H1 (cell line): Measurements from ENCODE around the gene RBM47. TPM values are rescaled to one million over a fixed set of nuclear protein-coding genes. Genes with fewer than 3 reads are reported as not detected.

Experiments
- CTCF ChIA-PET: fragments of 300-600 bp; sonication (Branson Sonifier 250); formaldehyde crosslinking; loops from one replicate; lab custom pipeline; 2021; ENCODE audit not compliant: partially characterized antibody; lab: Charles Lee
- POLR2A ChIA-PET: fragments of 300-600 bp; sonication (Branson Sonifier 250); formaldehyde crosslinking; loops from one replicate; lab custom pipeline; 2021; ENCODE audit warnings: inconsistent platforms; ENCODE audit not compliant: partially characterized antibody; lab: Charles Lee
- DNase-seq, 2 experiments: peaks; one replicate each; pipeline versions ENCODE4 v3.0.0 to v3.0.0-alpha.2; 2010 to 2022; ENCODE audit warnings: low spot score in 2 of 2, low read depth in 1 of 2, mixed read lengths in 1 of 2
- FAIRE-seq: peaks from 2 replicates; lab custom pipeline; 2011; peaks lifted over from hg19 to GRCh38; lab: Jason Lieb, UNC
- H2AFZ ChIP-seq: 2 replicates; pipeline ENCODE4 v1.8.1; 2012; ENCODE audit warnings: low read length, inconsistent platforms
- H2AK5ac ChIP-seq: 2 replicates; pipeline ENCODE4 v1.6.1; 2013; ENCODE audit warnings: low read depth, low read length
- H2BK120ac ChIP-seq: replicated peaks from 2 replicates; pipeline ENCODE3; 2013; ENCODE audit warnings: low read depth, low read length, inconsistent platforms
- H2BK12ac ChIP-seq: 2 replicates; pipeline ENCODE4 v1.6.1; 2013; ENCODE audit warnings: low read depth, low read length
- H2BK15ac ChIP-seq: 2 replicates; pipeline ENCODE4 v1.6.1; 2013; ENCODE audit warnings: low read length
- H2BK20ac ChIP-seq: 2 replicates; pipeline ENCODE4 v1.6.1; 2013; ENCODE audit warnings: low read length
- H2BK5ac ChIP-seq: 2 replicates; pipeline ENCODE4 v1.6.1; 2013; ENCODE audit warnings: low read depth, low read length
- H3K14ac ChIP-seq: 2 replicates; pipeline ENCODE4 v1.6.1; 2013; ENCODE audit warnings: inconsistent platforms; ENCODE audit not compliant: insufficient read length
- H3K18ac ChIP-seq: 2 replicates; pipeline ENCODE4 v1.6.1; 2013; ENCODE audit warnings: low read length; ENCODE audit errors: extremely low read depth
- H3K23ac ChIP-seq: 2 replicates; pipeline ENCODE4 v1.6.1; 2013; ENCODE audit warnings: inconsistent platforms; ENCODE audit not compliant: insufficient read length
- H3K23me2 ChIP-seq: 2 replicates; pipeline ENCODE4 v1.6.1; 2013; ENCODE audit warnings: low read depth, low read length
- H3K27ac ChIP-seq: 2 replicates; pipeline ENCODE4 v1.6.1; 2011; ENCODE audit warnings: low read depth, low read length, inconsistent platforms
- H3K27me3 ChIP-seq, 4 experiments: replicated peaks in 1 of 4; 1 replicate in 1 of 4; 2 replicates in 3 of 4; pipeline versions ENCODE4 v1.6.1 to v1.8.1; 2011 to 2013; ENCODE audit warnings: low read length in 3 of 4, mild to moderate bottlenecking in 3 of 4, inconsistent platforms in 2 of 4, mixed read lengths in 2 of 4, moderate library complexity in 1 of 4; ENCODE audit not compliant: control insufficient read depth in 3 of 4, insufficient read depth in 3 of 4; ENCODE audit errors: extremely low read depth in 1 of 4
- H3K36me3 ChIP-seq, 4 experiments: 2 replicates each; pipeline versions ENCODE4 v1.6.1 to v1.8.1; 2011 to 2013; ENCODE audit warnings: mild to moderate bottlenecking in 4 of 4, low read length in 3 of 4, moderate library complexity in 2 of 4, control low read depth in 1 of 4, inconsistent platforms in 1 of 4; ENCODE audit not compliant: insufficient read depth in 4 of 4, control insufficient read depth in 2 of 4
- H3K4ac ChIP-seq: replicated peaks from 2 replicates; pipeline ENCODE3; 2013; ENCODE audit warnings: low read length, low read depth, mixed read lengths, inconsistent platforms; ENCODE audit not compliant: insufficient read length
- H3K4me1 ChIP-seq, 4 experiments: replicated peaks in 1 of 4; 1 replicate in 1 of 4; 2 replicates in 3 of 4; pipeline versions ENCODE4 v1.6.1 to v1.8.1; 2011 to 2013; ENCODE audit warnings: low read length in 3 of 4, inconsistent platforms in 2 of 4, mixed read lengths in 1 of 4; ENCODE audit not compliant: insufficient read depth in 4 of 4, control insufficient read depth in 3 of 4
- H3K4me2 ChIP-seq, 2 experiments: 2 replicates each; pipeline versions ENCODE4 v1.6.1 to v1.8.1; 2011 to 2013; ENCODE audit warnings: low read depth in 2 of 2, low read length in 2 of 2, control low read depth in 1 of 2, inconsistent platforms in 1 of 2, mild to moderate bottlenecking in 1 of 2; ENCODE audit not compliant: insufficient read depth in 1 of 2
- H3K4me3 ChIP-seq, 4 experiments: fragments of 200-600, 300-600 bp in 1 of 4; sonication (generic), shearing (Covaris generic), sonication (Bioruptor Twin) in 1 of 4; 2 replicates each; pipeline versions ENCODE4 v1.5.1 to v1.8.1; 2011 to 2016; ENCODE audit warnings: low read length in 4 of 4, low read depth in 3 of 4, control low read depth in 2 of 4, inconsistent platforms in 2 of 4, mild to moderate bottlenecking in 2 of 4, mixed read lengths in 1 of 4, moderate library complexity in 1 of 4; ENCODE audit not compliant: insufficient read depth in 2 of 4; ENCODE audit errors: extremely low read depth in 1 of 4
- H3K56ac ChIP-seq: replicated peaks from 2 replicates; pipeline ENCODE3; 2013; ENCODE audit warnings: low read depth, mild to moderate bottlenecking, mixed read lengths, low read length, inconsistent platforms; ENCODE audit not compliant: insufficient read length
- H3K79me1 ChIP-seq: 2 replicates; pipeline ENCODE4 v1.6.1; 2013; ENCODE audit warnings: low read depth, low read length, control low read depth
- H3K79me2 ChIP-seq, 2 experiments: 2 replicates each; pipeline versions ENCODE4 v1.6.1 to v1.8.1; 2012 to 2013; ENCODE audit warnings: low read length in 2 of 2, mild to moderate bottlenecking in 2 of 2, inconsistent platforms in 1 of 2; ENCODE audit not compliant: insufficient read depth in 2 of 2, control insufficient read depth in 1 of 2
- H3K9ac ChIP-seq, 4 experiments: replicated peaks in 1 of 4; 1 replicate in 1 of 4; 2 replicates in 3 of 4; pipeline versions ENCODE4 v1.6.1 to v1.8.1; 2011 to 2013; ENCODE audit warnings: low read depth in 3 of 4, low read length in 3 of 4, control low read depth in 2 of 4, mild to moderate bottlenecking in 2 of 4, moderate library complexity in 2 of 4, inconsistent platforms in 1 of 4; ENCODE audit errors: extremely low read depth in 1 of 4
- H3K9me3 ChIP-seq, 2 experiments: 2 replicates each; pipeline versions ENCODE4 v1.6.1 to v1.8.1; 2012 to 2013; ENCODE audit warnings: mild to moderate bottlenecking in 2 of 2, moderate library complexity in 2 of 2, control low read depth in 1 of 2, inconsistent platforms in 1 of 2, low read depth in 1 of 2, low read length in 1 of 2, mixed read lengths in 1 of 2; ENCODE audit not compliant: insufficient read depth in 2 of 2
- H4K20me1 ChIP-seq, 2 experiments: replicated peaks in 1 of 2; 2 replicates each; pipeline versions ENCODE3 to v1.8.1; 2011 to 2013; ENCODE audit warnings: inconsistent platforms in 2 of 2, low read length in 2 of 2, mild to moderate bottlenecking in 1 of 2; ENCODE audit not compliant: insufficient read depth in 2 of 2, control insufficient read depth in 1 of 2
- H4K5ac ChIP-seq: 2 replicates; pipeline ENCODE4 v1.6.1; 2013; ENCODE audit warnings: low read length, low read depth, mixed read lengths, inconsistent platforms; ENCODE audit not compliant: insufficient read length
- H4K8ac ChIP-seq: 2 replicates; pipeline ENCODE4 v1.8.0; 2013; ENCODE audit warnings: mild to moderate bottlenecking, moderate library complexity, low read length, inconsistent platforms; ENCODE audit not compliant: insufficient read depth; ENCODE audit errors: extremely low read depth
- H4K91ac ChIP-seq: replicated peaks from 2 replicates; pipeline ENCODE3; 2013; ENCODE audit warnings: low read length, mixed read lengths, inconsistent platforms; ENCODE audit not compliant: insufficient read length
- ASH2L ChIP-seq: fragments of 200-600, 300-600 bp; sonication (generic); IDR thresholded peaks from one replicate; pipeline ENCODE4 v1.7.1; 2017; ENCODE audit warnings: low read length
- BRCA1 ChIP-seq: IDR thresholded peaks from 2 replicates; pipeline ENCODE4 v1.6.1; 2012; ENCODE audit warnings: low read depth, low read length, improper control_type of control experiment
- CBX8 ChIP-seq: fragments of 300-800, 300-1000 bp; sonication (generic); IDR thresholded peaks from 2 replicates; pipeline ENCODE4 v1.7.1; 2016; ENCODE audit warnings: low read depth, low read length, borderline replicate concordance
- CHD1 ChIP-seq: IDR thresholded peaks from 2 replicates; pipeline ENCODE4 v1.6.1; 2012; ENCODE audit warnings: low read depth, low read length, improper control_type of control experiment
- FOSL1 ChIP-seq: IDR thresholded peaks from 2 replicates; pipeline ENCODE4 v1.6.1; 2011; ENCODE audit warnings: mild to moderate bottlenecking, low read depth, low read length, moderate library complexity; ENCODE audit not compliant: insufficient read depth
- POLR2A ChIP-seq, 2 experiments: IDR thresholded peaks; 1 replicate in 1 of 2; 2 replicates in 1 of 2; pipeline ENCODE4 v1.6.1; 2011; ENCODE audit warnings: low read depth in 2 of 2, low read length in 2 of 2, mild to moderate bottlenecking in 2 of 2; ENCODE audit errors: control extremely low read depth in 1 of 2
- RBBP5 ChIP-seq: IDR thresholded peaks from 2 replicates; pipeline ENCODE4 v1.7.1; 2012; ENCODE audit warnings: low read depth, mild to moderate bottlenecking, inconsistent platforms, low read length, moderate library complexity, borderline replicate concordance
- RFX5 ChIP-seq: IDR thresholded peaks from 2 replicates; pipeline ENCODE4 v1.6.1; 2011; ENCODE audit warnings: low read depth, low read length, improper control_type of control experiment, borderline replicate concordance
- SP1 ChIP-seq: IDR thresholded peaks from 2 replicates; pipeline ENCODE4 v1.6.1; 2011; ENCODE audit warnings: low read depth, low read length
- SP4 ChIP-seq: IDR thresholded peaks from 2 replicates; pipeline ENCODE4 v1.6.1; 2012; ENCODE audit warnings: low read length, inconsistent platforms
- SUZ12 ChIP-seq: fragments of 200-600 bp; sonication (generic); IDR thresholded peaks from 2 replicates; pipeline ENCODE4 v1.6.1; 2012; ENCODE audit warnings: mild to moderate bottlenecking, inconsistent platforms, low read length, moderate library complexity, mixed read lengths
- TAF7 ChIP-seq: optimal IDR thresholded peaks from 2 replicates; pipeline ENCODE3; 2011; ENCODE audit warnings: low read depth, mild to moderate bottlenecking, inconsistent platforms, low read length, moderate library complexity, borderline replicate concordance
- WGBS, 2 experiments: shearing (Covaris generic) in 1 of 2; methylation state at CpG; one replicate each; pipeline versions ENCODE4 v1.1.6 to v1.1.7; 2013 to 2015; ENCODE audit warnings: low lambda C conversion rate in 2 of 2, mixed read lengths in 2 of 2, inconsistent platforms in 1 of 2, low coverage in 1 of 2, missing lambda C conversion rate in 1 of 2; ENCODE audit not compliant: insufficient replicate concordance in 2 of 2, insufficient coverage in 1 of 2, insufficient read length in 1 of 2; ENCODE audit errors: extremely low coverage in 1 of 2, missing lambda C conversion rate in 1 of 2; 5-methylcytosine and 5-hydroxymethylcytosine counted together
- polyA plus RNA-seq, 7 experiments: library from polyadenylated mRNA; depleted of rRNA in 3 of 7; stranded (reverse) in 5 of 7; unstranded in 2 of 7; fragments of >200 nt in 5 of 7; fragments of 200-250 nt in 2 of 7; gene quantifications; 1 replicate in 5 of 7; 2 replicates in 1 of 7; 4 replicates in 1 of 7; pipeline versions ENCODE4 v1.2.1 to v1.2.3, GENCODE V29; 2011 to 2013; ENCODE audit warnings: missing spikeins in 2 of 7, mixed read lengths in 2 of 7
- total RNA-seq: library from RNA; stranded (reverse); fragmentation: NEBNext Ultra II Directional; extraction: Animal tissue kit (Norgen Biotek cat#: 25700); gene quantifications from 2 replicates; pipeline ENCODE4 v1.2.1, GENCODE V29; 2021
- TF ChIP-seq, protein P1 (sequence below): IDR thresholded peaks from 2 replicates; pipeline ENCODE4 v1.6.1; 2012; ENCODE audit warnings: inconsistent platforms
- TF ChIP-seq, protein P2 (sequence below): IDR thresholded peaks from 2 replicates; pipeline ENCODE4 v1.6.1; 2012; ENCODE audit warnings: inconsistent platforms

Gene RBM47
- total and polyA plus RNA-seq, 2 of the 8 experiments (the other 6 are each of a cell fraction or from before 2014, with no cell fraction given), result 42.8 to 78.9 TPM

DNA sequence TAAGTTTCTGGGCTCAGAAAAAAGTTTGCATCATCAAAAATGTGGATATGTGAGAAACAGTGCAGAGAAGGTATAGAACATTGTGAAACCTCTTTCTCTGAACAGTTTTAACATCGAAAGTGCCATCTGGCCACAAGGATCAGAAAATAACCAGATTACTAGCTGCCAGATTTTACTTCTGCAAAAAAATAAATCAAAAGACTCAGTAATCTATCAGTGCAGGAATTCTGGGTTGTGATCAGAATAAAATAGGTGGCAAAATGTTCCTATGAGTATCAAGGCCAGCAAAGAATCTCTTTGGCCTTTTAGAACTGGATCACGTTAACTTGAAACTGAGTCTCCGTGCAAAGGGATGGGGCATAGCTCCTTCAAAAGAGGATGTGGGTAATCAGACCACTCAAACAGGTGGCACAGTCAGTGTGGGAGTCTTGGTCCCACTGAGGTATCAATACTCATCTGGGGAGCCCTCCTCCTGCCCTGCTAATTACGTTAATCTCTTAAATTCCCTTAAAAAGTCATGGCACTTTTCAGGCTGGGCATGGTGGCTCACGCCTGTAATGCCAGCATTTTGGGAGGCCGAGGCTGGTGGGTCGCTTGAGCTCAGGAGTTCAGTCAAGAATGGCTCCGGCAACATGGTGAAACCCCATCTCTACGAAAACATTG, 26.7 kb upstream of the RBM47 start:
- Histone ChIP-seq H2BK120ac (no peak overlapping the region), H2BK12ac (no peak overlapping the region), H3K27ac (no peak overlapping the region), H3K79me1 (no peaks in the 10 kb centered on the region), H3K9ac (no peak overlapping the region), H3K4me3 (no peak overlapping the region), H4K91ac (no peak overlapping the region), H3K36me3 (no peaks in the 10 kb centered on the region), H3K4me1 (peaks cover 0 to 4% (median 0%) of the 10 kb centered on the region in 4 experiments; a peak in 3 of 7 replicates), H4K20me1 (no peaks in the 10 kb centered on the region), H4K5ac (no peak overlapping the region), H2BK20ac (no peak overlapping the region), H2BK15ac (no peak overlapping the region), H4K8ac (no peak overlapping the region), H3K14ac (no peak overlapping the region), H3K4me2 (no peak overlapping the region), H3K4ac (no peak overlapping the region), H3K18ac (no peak overlapping the region), H3K23me2 (no peaks in the 10 kb centered on the region), H3K27me3 (no peaks in the 10 kb centered on the region), H3K9me3 (no peaks in the 10 kb centered on the region), H3K23ac (no peak overlapping the region), H2BK5ac (no peak overlapping the region), H3K56ac (no peak overlapping the region), H3K79me2 (no peaks in the 10 kb centered on the region), H2AFZ (no peak overlapping the region), H2AK5ac (no peak overlapping the region)
- WGBS, 2 experiments, result 84% methylated on average over 9 of the region's 9 CpGs; no CpG with 5 or more reads in 1 of the 2 experiments
- DNase-seq (no peak), FAIRE-seq (no peak)
- POLR2A ChIA-PET, result interaction anchor here (0.8 kb wide), 2 partner anchors 8 to 17 kb away, joined by 3 to 5 read pairs; no protein-coding TSS in a partner anchor
- TF ChIP-seq FOSL1, result no peak
- no peak for TF ChIP-seq CHD1
- no peak for TF ChIP-seq BRCA1
- no peak for TF ChIP-seq TAF7
- TF ChIP-seq RFX5, result no peak
- TF ChIP-seq, protein P1, sequence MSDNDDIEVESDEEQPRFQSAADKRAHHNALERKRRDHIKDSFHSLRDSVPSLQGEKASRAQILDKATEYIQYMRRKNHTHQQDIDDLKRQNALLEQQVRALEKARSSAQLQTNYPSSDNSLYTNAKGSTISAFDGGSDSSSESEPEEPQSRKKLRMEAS, result no peak
- TF ChIP-seq CBX8, result no peak
- TF ChIP-seq SUZ12, result no peak
- no peak for TF ChIP-seq SP4
- no peak for TF ChIP-seq ASH2L
- TF ChIP-seq, protein P2, sequence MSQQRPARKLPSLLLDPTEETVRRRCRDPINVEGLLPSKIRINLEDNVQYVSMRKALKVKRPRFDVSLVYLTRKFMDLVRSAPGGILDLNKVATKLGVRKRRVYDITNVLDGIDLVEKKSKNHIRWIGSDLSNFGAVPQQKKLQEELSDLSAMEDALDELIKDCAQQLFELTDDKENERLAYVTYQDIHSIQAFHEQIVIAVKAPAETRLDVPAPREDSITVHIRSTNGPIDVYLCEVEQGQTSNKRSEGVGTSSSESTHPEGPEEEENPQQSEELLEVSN, result no peak
- TF ChIP-seq SP1, result no peak
- no peak for TF ChIP-seq POLR2A (IDR thresholded peaks at IDR 0.05; ENCODE audit: control extremely low read depth in 1 of 2, low read depth in 2 of 2, low read length in 2 of 2)
- TF ChIP-seq RBBP5, result no peak
- CTCF ChIA-PET, result no interaction called here
